Suprapubic skin (tissue), 3 donors: Measurements from ENCODE around the gene ZFHX3.

ENCODE experiments used
- CTCF ChIP-seq, 2 donors: fragments of 200-600 bp in 1 of 2; fragments of 450-650 bp in 1 of 2; sonication (generic) in 1 of 2; IDR thresholded peaks; one replicate each; pipeline ENCODE4 v1.5.1; 2016 to 2019; ENCODE audit warnings: antibody characterized with exemption in 2 of 2, mild to moderate bottlenecking in 1 of 2, moderate library complexity in 1 of 2
- EP300 ChIP-seq: sonication (generic); formaldehyde crosslinking; IDR thresholded peaks from one replicate; pipeline ENCODE4 v1.6.1; 2017; ENCODE audit warnings: antibody characterized with exemption

- TF ChIP-seq CTCF (IDR thresholded peaks at IDR 0.05) = no peak
- no peak for TF ChIP-seq EP300
These were observed 228.6 kb downstream of the ZFHX3 start for GRCh38 chr16:72819345-72819744.
